HepG2 (cell line): ENCODE data around the gene BABAM2. TPM values are rescaled to one million over a fixed set of nuclear protein-coding genes. Genes with fewer than 3 reads are reported as not detected.

Experiments
- ATAC-seq: fragments of 200-7000 bp; cut with Tn5 transposase; 3 replicates; pipeline ENCODE4 v1.9.1; 2020; ENCODE audit warnings: mild to moderate bottlenecking, moderate library complexity
- BruUV-seq: library from RNA; stranded (reverse); fragments of 400-500 nt; replicated peaks from 2 replicates; lab custom pipeline; 2021; lab: Mats Ljungman, UMichigan
- CTCF ChIA-PET: fragments of 300-600 bp; formaldehyde crosslinking; extraction: SDS; loops from one replicate; lab custom pipeline; 2021; ENCODE audit warnings: low total read pairs, inconsistent platforms, low intra/inter-chr PET ratio; lab: Yijun Ruan, JAX
- POLR2A ChIA-PET: fragments of 350-600 bp; sonication (Branson Sonifier 250); formaldehyde crosslinking; loops from one replicate; lab custom pipeline; 2020; ENCODE audit warnings: antibody characterized with exemption, inconsistent platforms; lab: Yijun Ruan, JAX
- DNase-seq: peaks from one replicate; pipeline ENCODE4 v3.0.0-alpha.2; 2015; ENCODE audit warnings: low spot score
- FAIRE-seq: peaks from 3 replicates; lab custom pipeline; 2011; peaks lifted over from hg19 to GRCh38; lab: Jason Lieb, UNC
- H2AFZ ChIP-seq: one replicate; pipeline ENCODE4 v1.6.1; 2011; ENCODE audit warnings: low read length, inconsistent platforms
- H3K27ac ChIP-seq: fragments of 300-600 bp; 3 replicates; pipeline ENCODE4 v1.8.0; 2011; ENCODE audit warnings: mixed run types, mild to moderate bottlenecking, mixed read lengths, low read length, inconsistent platforms; ENCODE audit not compliant: insufficient read depth; ENCODE audit errors: extremely low read length
- H3K27me3 ChIP-seq, 2 experiments: fragments of 200-600 bp in 1 of 2; 2 replicates in 1 of 2; 3 replicates in 1 of 2; pipeline versions ENCODE4 v1.6.0 to v1.8.0; 2011; ENCODE audit warnings: low read length in 2 of 2, mild to moderate bottlenecking in 2 of 2, moderate library complexity in 2 of 2, inconsistent platforms in 1 of 2; ENCODE audit not compliant: insufficient read depth in 2 of 2, control insufficient read depth in 1 of 2
- H3K36me3 ChIP-seq, 2 experiments: fragments of 200-600 bp in 1 of 2; replicated peaks in 1 of 2; 2 replicates in 1 of 2; 3 replicates in 1 of 2; pipeline versions ENCODE4 v1.5.1 to v1.8.0; 2011; ENCODE audit warnings: low read length in 2 of 2, inconsistent platforms in 1 of 2; ENCODE audit not compliant: insufficient read depth in 2 of 2, control insufficient read depth in 1 of 2
- H3K4me1 ChIP-seq: 2 replicates; pipeline ENCODE4 v1.5.1; 2012; ENCODE audit warnings: low read length, inconsistent platforms; ENCODE audit not compliant: insufficient read depth
- H3K4me2 ChIP-seq: 2 replicates; pipeline ENCODE4 v1.6.0; 2011; ENCODE audit warnings: low read depth, low read length, inconsistent platforms
- H3K4me3 ChIP-seq, 3 experiments: fragments of 200-600 bp in 1 of 3; sonication (generic), shearing (Covaris generic) in 1 of 3; replicated peaks in 1 of 3; 2 replicates each; pipeline ENCODE4 v1.5.1; 2011 to 2016; ENCODE audit warnings: low read length in 3 of 3, inconsistent platforms in 2 of 3, low read depth in 2 of 3, mild to moderate bottlenecking in 2 of 3, control low read depth in 1 of 3, mixed read lengths in 1 of 3; ENCODE audit not compliant: insufficient read depth in 1 of 3
- H3K79me2 ChIP-seq: one replicate; pipeline ENCODE4 v1.6.1; 2011; ENCODE audit warnings: low read length, inconsistent platforms; ENCODE audit not compliant: insufficient read depth
- H3K9ac ChIP-seq: 2 replicates; pipeline ENCODE4 v1.6.0; 2011; ENCODE audit warnings: mild to moderate bottlenecking, low read depth, low read length, inconsistent platforms; ENCODE audit not compliant: insufficient read depth
- H3K9me3 ChIP-seq: 2 replicates; pipeline ENCODE4 v1.5.1; 2012; ENCODE audit warnings: mild to moderate bottlenecking, low read length
- H4K20me1 ChIP-seq: 2 replicates; pipeline ENCODE4 v1.6.0; 2011; ENCODE audit warnings: inconsistent platforms, mild to moderate bottlenecking, low read length, moderate library complexity; ENCODE audit not compliant: insufficient read depth
- ATF7 ChIP-seq, 2 experiments: fragments of 450-650 bp in 1 of 2; sonication (generic) in 1 of 2; formaldehyde crosslinking in 1 of 2; IDR thresholded peaks; 2 replicates each; pipeline versions ENCODE4 v1.4.0 to v1.6.1; 2016 to 2020; ENCODE audit warnings: antibody characterized with exemption in 1 of 2, mild to moderate bottlenecking in 1 of 2, missing genetic modification reagents in 1 of 2
- CCAR2 ChIP-seq: fragments of 200-400 bp; formaldehyde crosslinking; optimal IDR thresholded peaks from 2 replicates; pipeline ENCODE3; 2018; ENCODE audit warnings: low read depth, mild to moderate bottlenecking, low read length, moderate library complexity
- CEBPB ChIP-seq: IDR thresholded peaks from 2 replicates; pipeline ENCODE4 v1.6.1; 2011; ENCODE audit warnings: low read depth, low read length, improper control_type of control experiment, borderline replicate concordance
- CREB1 ChIP-seq, 2 experiments: fragments of 450-650 bp in 1 of 2; IDR thresholded peaks; 2 replicates each; pipeline ENCODE4 v1.6.1; 2016 to 2017; ENCODE audit warnings: control low read depth in 1 of 2, mild to moderate bottlenecking in 1 of 2, missing compliant biosample characterization in 1 of 2, missing genetic modification characterization in 1 of 2
- PAF1 ChIP-seq: IDR thresholded peaks from 2 replicates; pipeline ENCODE4 v1.6.1; 2016; ENCODE audit warnings: missing genetic modification reagents, missing compliant biosample characterization
- RXRB ChIP-seq: IDR thresholded peaks from 2 replicates; pipeline ENCODE4 v1.6.1; 2016; ENCODE audit warnings: borderline replicate concordance, missing genetic modification reagents, missing compliant biosample characterization
- SIX1 ChIP-seq: sonication (generic); formaldehyde crosslinking; IDR thresholded peaks from 2 replicates; pipeline ENCODE4 v1.4.0; 2020; ENCODE audit warnings: missing genetic modification reagents, borderline replicate concordance
- TRIM24 ChIP-seq: sonication (generic); formaldehyde crosslinking; IDR thresholded peaks from 2 replicates; pipeline ENCODE4 v1.8.0; 2022; ENCODE audit warnings: mild to moderate bottlenecking, missing genetic modification reagents
- XRCC5 ChIP-seq: fragments of 200-400 bp; formaldehyde crosslinking; optimal IDR thresholded peaks from 2 replicates; pipeline ENCODE3; 2017; ENCODE audit warnings: mild to moderate bottlenecking, low read length
- YY1 ChIP-seq: IDR thresholded peaks from 2 replicates; pipeline ENCODE4 v1.6.1; 2011; ENCODE audit warnings: low read length, low read depth, moderate library complexity, mild to moderate bottlenecking; ENCODE audit not compliant: insufficient read depth, insufficient replicate concordance
- ZBTB38 ChIP-seq: sonication (generic); formaldehyde crosslinking; IDR thresholded peaks from 2 replicates; pipeline ENCODE4 v1.5.1; 2020; ENCODE audit warnings: mild to moderate bottlenecking, missing genetic modification reagents
- ZNF335 ChIP-seq: sonication (generic); formaldehyde crosslinking; IDR thresholded peaks from 2 replicates; pipeline ENCODE4 v1.4.0; 2020; ENCODE audit warnings: missing genetic modification reagents
- WGBS: methylation state at CpG from one replicate; pipeline ENCODE4 v1.1.6; 2017; ENCODE audit warnings: low lambda C conversion rate; 5-methylcytosine and 5-hydroxymethylcytosine counted together
- in situ Hi-C: cut with HindIII; loops from 2 replicates; pipeline ENCODE4 v1.10.0; 2017; ENCODE audit warnings: low pct_unique_long_range_greater_than_20kb; ENCODE audit not compliant: extremely low pct_ligation_motif_present
- intact Hi-C: fragments of 100-400 bp; cut with micrococcal nuclease; formaldehyde crosslinking; loops from one replicate; pipeline ENCODE4 v1.10.0; 2022; ENCODE audit not compliant: unreplicated experiment
- polyA plus RNA-seq, 8 experiments: library from polyadenylated mRNA; depleted of rRNA in 3 of 8; stranded (reverse) in 7 of 8; unstranded in 1 of 8; fragments of >200 nt; fragmentation: Illumina TruSeq in 4 of 8; extraction: Trizol in 4 of 8; gene quantifications; 2 replicates each; pipeline versions ENCODE4 v1.2.1 to v1.2.3, GENCODE V29; 2011 to 2016; ENCODE audit warnings: low read depth in 4 of 8, missing spikeins in 1 of 8, mixed read lengths in 1 of 8; ENCODE audit not compliant: insufficient read depth in 1 of 8
- total RNA-seq, 5 experiments: library from RNA; depleted of rRNA; stranded (reverse); fragments of >200 nt; fragmentation: Illumina TruSeq; extraction: Trizol; gene quantifications; 2 replicates each; pipeline ENCODE4 v1.2.3, GENCODE V29; 2016; ENCODE audit warnings: low read depth in 1 of 5
- TF ChIP-seq, protein P1 (sequence below): sonication (generic); formaldehyde crosslinking; IDR thresholded peaks from 2 replicates; pipeline ENCODE4 v1.4.0; 2020; ENCODE audit warnings: missing genetic modification reagents
- TF ChIP-seq, protein P2 (sequence below): sonication (generic); formaldehyde crosslinking; IDR thresholded peaks from 2 replicates; pipeline ENCODE4 v1.4.0; 2020; ENCODE audit warnings: missing genetic modification reagents

The BABAM2 gene
- total and polyA plus RNA-seq, 2 of the 13 experiments (the other 11 are each of a cell fraction or from before 2014, with no cell fraction given): 24.9 to 28.0 TPM

DNA sequence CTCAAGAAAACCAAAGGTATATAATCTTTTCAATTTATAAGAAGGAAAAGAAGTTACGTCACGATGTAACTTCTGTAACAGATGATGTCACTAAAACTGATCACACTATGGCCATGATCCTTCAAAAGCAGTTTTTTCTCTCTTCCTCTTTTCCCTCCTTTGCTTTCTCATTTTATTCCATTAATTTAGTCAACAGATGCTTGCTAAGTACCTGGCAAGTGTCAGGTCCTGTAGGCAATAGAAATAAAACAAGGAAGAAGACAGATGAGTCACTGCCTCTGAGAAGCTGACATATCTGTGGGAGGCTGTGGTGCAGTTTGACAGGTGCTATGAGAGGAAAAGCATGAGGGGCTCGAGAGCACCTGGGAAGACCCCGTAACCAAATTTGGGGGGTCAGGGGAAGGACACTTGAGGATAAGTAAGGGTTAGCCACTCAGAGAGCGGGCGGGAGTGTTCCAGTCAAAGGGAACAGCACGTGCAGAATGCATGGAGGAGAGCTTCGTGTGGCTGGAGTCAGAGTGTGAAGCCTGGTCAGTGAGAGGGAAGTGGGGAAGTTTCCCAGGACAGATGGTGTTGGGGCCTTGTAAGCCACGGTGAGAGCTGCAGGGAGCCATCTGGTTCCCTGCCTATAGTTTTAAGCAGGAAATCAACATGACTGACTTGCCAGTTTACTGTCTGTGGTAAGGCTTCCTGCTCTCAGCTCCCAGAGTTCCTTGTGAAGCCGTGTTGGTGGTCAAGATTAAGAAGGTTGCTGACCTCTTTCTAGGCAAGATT lies 303.3 kb downstream of the BABAM2 start:
- intact Hi-C loops: no loop called here
- no peaks in the 10 kb centered on the region for H3K79me2 ChIP-seq
- no peak for ATAC-seq
- H3K4me1 ChIP-seq: no peaks in the 10 kb centered on the region
- no peak overlapping the region for H3K9ac ChIP-seq
- in situ Hi-C loops: no loop called here
- no peak overlapping the region for H2AFZ ChIP-seq
- peak; percentile 82 for TF ChIP-seq ATF7 (IDR thresholded peaks at IDR 0.05)
- no peak for TF ChIP-seq ATF7 (CRISPR knock-in tag; IDR thresholded peaks at IDR 0.05)
- no peak for TF ChIP-seq ZBTB38 (CRISPR knock-in tag)
- peak; percentile 30; the same call in 1 of the 2 replicates for TF ChIP-seq CREB1 (IDR thresholded peaks at IDR 0.05)
- TF ChIP-seq CREB1 (CRISPR knock-in tag; IDR thresholded peaks at IDR 0.05): no peak
- no TSS peak for BruUV-seq
- H3K27me3 ChIP-seq: no peaks in the 10 kb centered on the region
- H3K36me3 ChIP-seq: no peaks in the 10 kb centered on the region; a peak in 1 of 5 replicates
- POLR2A ChIA-PET: no interaction called here
- CTCF ChIA-PET: no interaction called here
- no peaks in the 10 kb centered on the region for H3K9me3 ChIP-seq
- no peak overlapping the region for H3K4me2 ChIP-seq
- 91% methylated on average over 10 of the region's 10 CpGs for WGBS
- no peak for DNase-seq
- H3K4me3 ChIP-seq: no peak overlapping the region
- H4K20me1 ChIP-seq: no peaks in the 10 kb centered on the region
- FAIRE-seq: no peak
- H3K27ac ChIP-seq: no peak overlapping the region

DNA sequence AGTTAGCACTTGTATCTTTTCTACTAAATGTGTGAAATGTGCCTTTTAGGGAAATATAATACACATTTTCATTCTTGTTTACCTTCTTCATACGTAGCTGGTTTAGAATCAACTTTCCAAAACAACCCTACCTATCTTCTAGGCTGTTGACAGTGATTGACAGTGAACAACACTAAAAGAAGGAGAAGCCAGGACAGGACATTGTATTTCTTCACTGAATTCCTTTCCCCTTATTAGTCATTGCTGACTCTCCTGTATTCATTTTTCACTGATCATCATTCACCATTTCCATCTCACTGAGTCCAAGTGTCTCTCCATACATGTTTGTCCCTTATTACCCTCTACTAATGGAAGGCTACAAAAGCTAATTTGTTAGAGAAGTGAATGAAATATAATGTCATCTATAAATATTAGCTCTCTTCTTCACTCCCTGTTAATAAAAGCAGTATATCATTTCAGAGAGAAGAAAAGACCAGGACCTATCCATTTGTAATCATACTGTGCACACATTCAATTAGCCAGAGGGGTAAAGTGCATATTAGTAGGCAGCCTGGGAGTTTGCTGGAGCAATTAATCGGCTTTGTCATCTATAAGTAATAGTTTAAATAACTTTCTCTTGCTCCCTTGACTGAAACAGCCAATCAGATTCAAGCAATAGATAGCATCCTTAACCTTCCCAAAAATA lies 309.6 kb downstream of the BABAM2 start:
- H2AFZ ChIP-seq: no peak overlapping the region
- H4K20me1 ChIP-seq: no peaks in the 10 kb centered on the region
- in situ Hi-C loops (no loop called here), intact Hi-C loops (no loop called here)
- ChIA-PET CTCF (no interaction called here), POLR2A (no interaction called here)
- no peak overlapping the region for H3K27ac ChIP-seq
- 77% methylated on average over 2 of the region's 2 CpGs for WGBS
- H3K4me2 ChIP-seq: no peak overlapping the region
- ATAC-seq (no peak), DNase-seq (no peak), FAIRE-seq (no peak)
- BruUV-seq: no TSS peak
- H3K27me3 ChIP-seq: no peaks in the 10 kb centered on the region
- no peaks in the 10 kb centered on the region; a peak in 1 of 5 replicates for H3K36me3 ChIP-seq
- H3K4me3 ChIP-seq: no peak overlapping the region
- no peaks in the 10 kb centered on the region for H3K79me2 ChIP-seq
- H3K9ac ChIP-seq: no peak overlapping the region
- H3K9me3 ChIP-seq: no peaks in the 10 kb centered on the region
- H3K4me1 ChIP-seq: no peaks in the 10 kb centered on the region
- TF ChIP-seq XRCC5 (no peak), PAF1 (CRISPR knock-in tag) (no peak), TRIM24 (CRISPR knock-in tag) (no peak), ZNF335 (CRISPR knock-in tag) (no peak), CEBPB (no peak), YY1 (no peak), SIX1 (CRISPR knock-in tag) (no peak), RXRB (no peak), CCAR2 (no peak)
- TF ChIP-seq, protein P1, sequence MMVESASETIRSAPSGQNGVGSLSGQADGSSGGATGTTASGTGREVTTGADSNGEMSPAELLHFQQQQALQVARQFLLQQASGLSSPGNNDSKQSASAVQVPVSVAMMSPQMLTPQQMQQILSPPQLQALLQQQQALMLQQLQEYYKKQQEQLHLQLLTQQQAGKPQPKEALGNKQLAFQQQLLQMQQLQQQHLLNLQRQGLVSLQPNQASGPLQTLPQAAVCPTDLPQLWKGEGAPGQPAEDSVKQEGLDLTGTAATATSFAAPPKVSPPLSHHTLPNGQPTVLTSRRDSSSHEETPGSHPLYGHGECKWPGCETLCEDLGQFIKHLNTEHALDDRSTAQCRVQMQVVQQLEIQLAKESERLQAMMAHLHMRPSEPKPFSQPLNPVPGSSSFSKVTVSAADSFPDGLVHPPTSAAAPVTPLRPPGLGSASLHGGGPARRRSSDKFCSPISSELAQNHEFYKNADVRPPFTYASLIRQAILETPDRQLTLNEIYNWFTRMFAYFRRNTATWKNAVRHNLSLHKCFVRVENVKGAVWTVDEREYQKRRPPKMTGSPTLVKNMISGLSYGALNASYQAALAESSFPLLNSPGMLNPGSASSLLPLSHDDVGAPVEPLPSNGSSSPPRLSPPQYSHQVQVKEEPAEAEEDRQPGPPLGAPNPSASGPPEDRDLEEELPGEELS (CRISPR knock-in tag): no peak
- TF ChIP-seq, protein P2, sequence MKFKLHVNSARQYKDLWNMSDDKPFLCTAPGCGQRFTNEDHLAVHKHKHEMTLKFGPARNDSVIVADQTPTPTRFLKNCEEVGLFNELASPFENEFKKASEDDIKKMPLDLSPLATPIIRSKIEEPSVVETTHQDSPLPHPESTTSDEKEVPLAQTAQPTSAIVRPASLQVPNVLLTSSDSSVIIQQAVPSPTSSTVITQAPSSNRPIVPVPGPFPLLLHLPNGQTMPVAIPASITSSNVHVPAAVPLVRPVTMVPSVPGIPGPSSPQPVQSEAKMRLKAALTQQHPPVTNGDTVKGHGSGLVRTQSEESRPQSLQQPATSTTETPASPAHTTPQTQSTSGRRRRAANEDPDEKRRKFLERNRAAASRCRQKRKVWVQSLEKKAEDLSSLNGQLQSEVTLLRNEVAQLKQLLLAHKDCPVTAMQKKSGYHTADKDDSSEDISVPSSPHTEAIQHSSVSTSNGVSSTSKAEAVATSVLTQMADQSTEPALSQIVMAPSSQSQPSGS (CRISPR knock-in tag): no peak
